Activated naive CD4-positive, alpha-beta T cell treated with anti-CD3 and anti-CD28 coated beads, Interleukin-2, amount 50 U/mL, for 24 hours (primary cell): ENCODE measurements around the gene CLCNKA.

Source experiments
- H3K27ac Mint-ChIP-seq: one replicate; pipeline ENCODE4 v1.8.0; 2021; ENCODE audit warnings: mild to moderate bottlenecking, mixed read lengths
- H3K27me3 Mint-ChIP-seq: one replicate; pipeline ENCODE4 v1.8.0; 2021; ENCODE audit warnings: mixed read lengths
- H3K36me3 Mint-ChIP-seq: one replicate; pipeline ENCODE4 v1.8.0; 2021; ENCODE audit warnings: mixed read lengths
- H3K4me1 Mint-ChIP-seq: one replicate; pipeline ENCODE4 v1.8.0; 2021; ENCODE audit warnings: mixed read lengths
- H3K4me3 Mint-ChIP-seq: one replicate; pipeline ENCODE4 v1.8.0; 2021; ENCODE audit warnings: mild to moderate bottlenecking, mixed read lengths
- H3K9me3 Mint-ChIP-seq: one replicate; pipeline ENCODE4 v1.8.0; 2021; ENCODE audit warnings: mixed read lengths

The CLCNKA gene

GRCh38 chr1:16083486-16083885 is 61.6 kb downstream of the CLCNKA start:
- no peaks in the 10 kb centered on the region for H3K9me3 Mint-ChIP-seq
- peak overlapping the region; percentile 46 for H3K27ac Mint-ChIP-seq
- H3K4me3 Mint-ChIP-seq, result no peak overlapping the region
- H3K36me3 Mint-ChIP-seq, result no peaks in the 10 kb centered on the region
- H3K4me1 Mint-ChIP-seq, result peaks cover 6% of the 10 kb centered on the region
- H3K27me3 Mint-ChIP-seq, result no peaks in the 10 kb centered on the region
